ENCODE results near the gene DIPK1B.
"Not testable (repeated sequence)": the region's sequence is repeated elsewhere in the genome, so short reads cannot be mapped to it uniquely, and the experiment has no call there.

The DIPK1B gene

GRCh38 chr9:136761545-136761981 is 49.2 kb downstream of the DIPK1B start:
- Histone ChIP-seq H3K4me3 (ENCODE audit: low read depth in 1 of 2, low read length in 2 of 2) (no peak overlapping the region), H3K27ac (ENCODE audit: low read length) (no peak overlapping the region), H3K27me3 (ENCODE audit: low read depth, low read length) (no peaks in the 10 kb centered on the region)

DNA sequence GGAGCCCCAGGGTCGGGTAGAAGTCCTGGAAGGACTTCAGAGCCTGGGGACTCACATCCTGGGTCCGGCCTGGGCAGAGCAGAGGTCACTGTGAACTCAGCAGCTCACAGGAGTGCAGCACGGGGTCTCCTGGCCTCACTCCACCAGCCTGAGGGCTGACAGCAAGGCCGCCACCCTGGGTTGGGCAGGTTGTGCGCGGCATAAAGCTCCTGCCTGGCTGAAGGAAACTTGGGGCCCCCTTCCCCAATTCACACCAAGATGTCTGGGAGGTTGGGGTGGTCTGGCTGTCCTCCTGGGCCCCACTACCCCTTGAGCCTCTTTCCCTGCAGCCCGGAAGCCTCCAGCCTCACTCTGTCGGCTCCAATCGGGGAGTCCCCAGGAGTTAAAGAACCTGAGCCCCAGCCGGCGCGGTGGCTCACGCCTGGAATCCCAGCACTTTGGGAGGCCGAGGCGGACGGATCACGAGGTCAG is 49.9 kb downstream of the DIPK1B start:
- H3K36me3 ChIP-seq (ENCODE audit: control insufficient read depth in 1 of 2, insufficient read depth in 2 of 2, low read length in 2 of 2) = no peaks in the 10 kb centered on the region
- no peaks in the 10 kb centered on the region for H3K9me3 ChIP-seq (ENCODE audit: control insufficient read depth in 1 of 2, low read length in 2 of 2)
- no peak overlapping the region for H3K27ac ChIP-seq (ENCODE audit: low read length)
- H3K4me1 ChIP-seq (ENCODE audit: control insufficient read depth in 1 of 2, insufficient read depth in 2 of 2, low read length in 2 of 2) = peaks cover 0 to 7% of the 10 kb centered on the region in 2 donors
- H3K4me3 ChIP-seq (ENCODE audit: low read depth in 1 of 2, low read length in 2 of 2) = no peak overlapping the region
- H3K27me3 ChIP-seq (ENCODE audit: low read depth, low read length) = no peaks in the 10 kb centered on the region

More at GRCh38 chr9:136761545-136761981, 49.2 kb downstream of the DIPK1B start:
- H3K9me3 ChIP-seq (ENCODE audit: control insufficient read depth in 1 of 2, low read length in 2 of 2) = no peaks in the 10 kb centered on the region
- H3K36me3 ChIP-seq (ENCODE audit: control insufficient read depth in 1 of 2, insufficient read depth in 2 of 2, low read length in 2 of 2) = no peaks in the 10 kb centered on the region
- peaks cover 0 to 7% of the 10 kb centered on the region in 2 donors for H3K4me1 ChIP-seq (ENCODE audit: control insufficient read depth in 1 of 2, insufficient read depth in 2 of 2, low read length in 2 of 2)

GRCh38 chr9:136762915-136763648 is 50.7 kb downstream of the DIPK1B start:
- Histone ChIP-seq H3K36me3 (ENCODE audit: control insufficient read depth in 1 of 2, insufficient read depth in 2 of 2, low read length in 2 of 2) (no peaks in the 10 kb centered on the region), H3K27ac (ENCODE audit: low read length) (no peak overlapping the region), H3K27me3 (ENCODE audit: low read depth, low read length) (no peaks in the 10 kb centered on the region), H3K9me3 (ENCODE audit: control insufficient read depth in 1 of 2, low read length in 2 of 2) (no peaks in the 10 kb centered on the region), H3K4me1 (ENCODE audit: control insufficient read depth in 1 of 2, insufficient read depth in 2 of 2, low read length in 2 of 2) (peaks cover 0 to 7% of the 10 kb centered on the region in 2 donors), H3K4me3 (ENCODE audit: low read depth in 1 of 2, low read length in 2 of 2) (no peak overlapping the region)

GRCh38 chr9:136763649-136764035 is 51.3 kb downstream of the DIPK1B start:
- H3K27me3 ChIP-seq (ENCODE audit: low read depth, low read length) = no peaks in the 10 kb centered on the region

GRCh38 chr9:136764301-136764891 is 52.0 kb downstream of the DIPK1B start, which contains the start of gene LCN15:
Gene LCN15, minus strand, starts transcription at chr9:136764518. Its CDS starts 30 bp downstream, at chr9:136764488.
- Histone ChIP-seq H3K36me3 (ENCODE audit: control insufficient read depth in 1 of 2, insufficient read depth in 2 of 2, low read length in 2 of 2) (no peaks in the 10 kb centered on the region), H3K4me3 (ENCODE audit: low read depth in 1 of 2, low read length in 2 of 2) (no peak within 1 kb of the TSS), H3K4me1 (ENCODE audit: control insufficient read depth in 1 of 2, insufficient read depth in 2 of 2, low read length in 2 of 2) (peaks cover 0 to 7% of the 10 kb centered on the region in 2 donors), H3K27ac (ENCODE audit: low read length) (no peak within 1 kb of the TSS), H3K27me3 (ENCODE audit: low read depth, low read length) (no peaks in the 10 kb centered on the region), H3K9me3 (ENCODE audit: control insufficient read depth in 1 of 2, low read length in 2 of 2) (no peaks in the 10 kb centered on the region)

More at GRCh38 chr9:136763649-136764035, 51.3 kb downstream of the DIPK1B start:
- no peak overlapping the region for H3K4me3 ChIP-seq (ENCODE audit: low read depth in 1 of 2, low read length in 2 of 2)
- H3K27ac ChIP-seq (ENCODE audit: low read length) = no peak overlapping the region
- no peaks in the 10 kb centered on the region for H3K9me3 ChIP-seq (ENCODE audit: control insufficient read depth in 1 of 2, low read length in 2 of 2)
- H3K4me1 ChIP-seq (ENCODE audit: control insufficient read depth in 1 of 2, insufficient read depth in 2 of 2, low read length in 2 of 2) = peaks cover 0 to 7% of the 10 kb centered on the region in 2 donors
- no peaks in the 10 kb centered on the region for H3K36me3 ChIP-seq (ENCODE audit: control insufficient read depth in 1 of 2, insufficient read depth in 2 of 2, low read length in 2 of 2)

DNA sequence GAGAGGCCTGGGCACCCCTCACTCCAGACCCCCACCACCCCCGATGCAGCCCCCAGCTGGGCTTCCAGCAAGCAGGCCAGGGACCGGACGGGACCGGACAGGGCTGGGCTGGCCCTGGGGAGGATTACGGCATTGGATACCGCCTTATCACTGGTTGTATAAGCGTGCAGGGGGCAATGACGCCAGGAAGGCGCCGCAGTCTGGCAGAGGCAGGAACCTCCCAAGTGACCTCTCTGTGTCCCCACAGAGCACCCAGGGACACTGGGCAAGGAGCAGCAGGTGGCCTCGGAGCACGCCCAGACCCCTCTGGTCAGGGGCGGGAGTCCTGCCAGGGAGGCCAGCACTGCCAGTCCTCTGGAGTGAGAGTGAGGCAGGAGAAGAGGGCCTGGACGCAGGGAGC is 52.7 kb downstream of the DIPK1B start:
- Histone ChIP-seq H3K9me3 (ENCODE audit: control insufficient read depth in 1 of 2, low read length in 2 of 2) (no peaks in the 10 kb centered on the region), H3K4me1 (ENCODE audit: control insufficient read depth in 1 of 2, insufficient read depth in 2 of 2, low read length in 2 of 2) (peaks cover 0 to 7% of the 10 kb centered on the region in 2 donors), H3K4me3 (ENCODE audit: low read depth in 1 of 2, low read length in 2 of 2) (no peak overlapping the region), H3K36me3 (ENCODE audit: control insufficient read depth in 1 of 2, insufficient read depth in 2 of 2, low read length in 2 of 2) (no peaks in the 10 kb centered on the region), H3K27me3 (ENCODE audit: low read depth, low read length) (no peaks in the 10 kb centered on the region), H3K27ac (ENCODE audit: low read length) (no peak overlapping the region)

DNA sequence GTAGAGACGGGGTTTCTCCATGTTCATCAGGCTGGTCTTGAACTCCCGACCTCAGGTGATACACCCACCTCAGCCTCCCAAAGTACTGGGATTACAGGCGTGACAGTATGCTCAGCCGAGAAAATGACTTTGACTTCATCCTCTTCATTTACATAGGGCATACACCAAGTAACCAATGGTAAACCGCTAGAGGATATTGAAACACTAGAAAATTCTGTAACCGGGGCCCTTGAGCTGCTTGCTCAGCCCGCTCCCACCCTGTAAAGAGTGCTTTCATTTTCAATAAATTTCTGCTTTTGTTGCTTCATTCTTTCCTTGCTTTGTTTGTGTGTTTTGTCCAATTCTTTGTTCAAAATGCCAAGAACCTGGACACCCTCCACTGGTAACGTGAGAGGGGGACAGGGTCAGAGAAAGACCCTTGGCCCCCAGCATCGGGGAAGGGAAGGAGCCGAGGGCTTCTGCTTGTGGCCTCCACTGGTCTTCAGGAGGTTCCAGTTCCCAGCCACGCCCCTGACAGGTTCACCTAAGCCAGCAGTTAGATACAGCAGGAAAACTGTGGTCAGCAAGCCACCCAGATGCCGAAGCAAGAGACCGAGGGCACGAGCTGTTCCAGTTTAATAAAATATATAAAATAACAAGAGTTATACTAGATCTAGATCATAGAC is 53.5 kb downstream of the DIPK1B start:
- H3K27me3 ChIP-seq (ENCODE audit: low read depth, low read length); H3K4me3 ChIP-seq (ENCODE audit: low read depth in 1 of 2, low read length in 2 of 2); H3K4me1 ChIP-seq (ENCODE audit: control insufficient read depth in 1 of 2, insufficient read depth in 2 of 2, low read length in 2 of 2); H3K36me3 ChIP-seq (ENCODE audit: control insufficient read depth in 1 of 2, insufficient read depth in 2 of 2, low read length in 2 of 2); H3K9me3 ChIP-seq (ENCODE audit: control insufficient read depth in 1 of 2, low read length in 2 of 2); H3K27ac ChIP-seq (ENCODE audit: low read length): not testable (repeated sequence)

- H3K36me3 ChIP-seq (ENCODE audit: control insufficient read depth in 1 of 2, insufficient read depth in 2 of 2, low read length in 2 of 2); H3K4me3 ChIP-seq (ENCODE audit: low read depth in 1 of 2, low read length in 2 of 2); H3K27me3 ChIP-seq (ENCODE audit: low read depth, low read length); H3K9me3 ChIP-seq (ENCODE audit: control insufficient read depth in 1 of 2, low read length in 2 of 2); H3K4me1 ChIP-seq (ENCODE audit: control insufficient read depth in 1 of 2, insufficient read depth in 2 of 2, low read length in 2 of 2); H3K27ac ChIP-seq (ENCODE audit: low read length): not testable (repeated sequence)
These were observed 54.2 kb downstream of the DIPK1B start for GRCh38 chr9:136766410-136767120.

- Histone ChIP-seq H3K27ac (ENCODE audit: low read length) (no peak overlapping the region), H3K27me3 (ENCODE audit: low read depth, low read length) (no peaks in the 10 kb centered on the region), H3K36me3 (ENCODE audit: control insufficient read depth in 1 of 2, insufficient read depth in 2 of 2, low read length in 2 of 2) (no peaks in the 10 kb centered on the region), H3K4me1 (ENCODE audit: control insufficient read depth in 1 of 2, insufficient read depth in 2 of 2, low read length in 2 of 2) (no peaks in the 10 kb centered on the region), H3K9me3 (ENCODE audit: control insufficient read depth in 1 of 2, low read length in 2 of 2) (peaks cover 5 to 6% of the 10 kb centered on the region in 2 donors), H3K4me3 (ENCODE audit: low read depth in 1 of 2, low read length in 2 of 2) (no peak overlapping the region)
These were observed 57.4 kb downstream of the DIPK1B start for GRCh38 chr9:136769710-136770191.

- Histone ChIP-seq H3K27ac (ENCODE audit: low read length) (no peak overlapping the region), H3K9me3 (ENCODE audit: control insufficient read depth in 1 of 2, low read length in 2 of 2) (peaks cover 5 to 6% of the 10 kb centered on the region in 2 donors), H3K27me3 (ENCODE audit: low read depth, low read length) (no peaks in the 10 kb centered on the region), H3K4me3 (ENCODE audit: low read depth in 1 of 2, low read length in 2 of 2) (no peak overlapping the region), H3K4me1 (ENCODE audit: control insufficient read depth in 1 of 2, insufficient read depth in 2 of 2, low read length in 2 of 2) (no peaks in the 10 kb centered on the region), H3K36me3 (ENCODE audit: control insufficient read depth in 1 of 2, insufficient read depth in 2 of 2, low read length in 2 of 2) (no peaks in the 10 kb centered on the region)
These were observed 59.6 kb downstream of the DIPK1B start for GRCh38 chr9:136771907-136772415.
